Measurements from ENCODE around the gene TBC1D10A. TPM values are rescaled to one million over a fixed set of nuclear protein-coding genes. Genes with fewer than 3 reads are reported as not detected.

Gene TBC1D10A
- total RNA-seq, 2 donors from 2014 or later: 12.1 to 13.7 TPM

DNA sequence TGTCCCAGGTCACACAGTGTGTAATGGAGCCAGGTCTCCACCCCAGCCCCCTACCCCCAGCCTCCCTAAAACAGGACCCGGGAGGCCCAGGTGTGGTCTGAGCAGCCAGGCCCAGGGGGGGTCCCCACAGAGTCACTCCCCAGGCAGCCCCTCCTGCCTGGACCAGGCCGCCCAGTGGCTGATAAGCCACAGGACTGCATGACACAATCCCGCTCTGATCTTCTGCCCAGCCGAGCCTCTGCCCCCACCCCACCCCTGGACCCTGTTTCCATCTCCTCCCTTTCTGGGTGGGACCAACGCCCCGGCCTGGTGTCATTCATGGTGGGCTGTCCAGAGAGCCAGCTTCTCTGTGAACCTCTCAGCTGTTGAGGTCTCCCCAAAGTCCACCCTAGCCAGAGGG, 72.4 kb downstream of the TBC1D10A start:
- TF ChIP-seq, protein P1, sequence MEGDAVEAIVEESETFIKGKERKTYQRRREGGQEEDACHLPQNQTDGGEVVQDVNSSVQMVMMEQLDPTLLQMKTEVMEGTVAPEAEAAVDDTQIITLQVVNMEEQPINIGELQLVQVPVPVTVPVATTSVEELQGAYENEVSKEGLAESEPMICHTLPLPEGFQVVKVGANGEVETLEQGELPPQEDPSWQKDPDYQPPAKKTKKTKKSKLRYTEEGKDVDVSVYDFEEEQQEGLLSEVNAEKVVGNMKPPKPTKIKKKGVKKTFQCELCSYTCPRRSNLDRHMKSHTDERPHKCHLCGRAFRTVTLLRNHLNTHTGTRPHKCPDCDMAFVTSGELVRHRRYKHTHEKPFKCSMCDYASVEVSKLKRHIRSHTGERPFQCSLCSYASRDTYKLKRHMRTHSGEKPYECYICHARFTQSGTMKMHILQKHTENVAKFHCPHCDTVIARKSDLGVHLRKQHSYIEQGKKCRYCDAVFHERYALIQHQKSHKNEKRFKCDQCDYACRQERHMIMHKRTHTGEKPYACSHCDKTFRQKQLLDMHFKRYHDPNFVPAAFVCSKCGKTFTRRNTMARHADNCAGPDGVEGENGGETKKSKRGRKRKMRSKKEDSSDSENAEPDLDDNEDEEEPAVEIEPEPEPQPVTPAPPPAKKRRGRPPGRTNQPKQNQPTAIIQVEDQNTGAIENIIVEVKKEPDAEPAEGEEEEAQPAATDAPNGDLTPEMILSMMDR (conservative IDR thresholded peaks at IDR 0.05): no peak
- Mint-ChIP-seq H3K9me3 (no peaks in the 10 kb centered on the region), H3K27ac (no peak overlapping the region), H3K4me3 (no peak overlapping the region), H3K4me1 (peaks cover 11% of the 10 kb centered on the region), H3K36me3 (ENCODE audit: low read depth) (no peaks in the 10 kb centered on the region), H3K27me3 (ENCODE audit: insufficient read depth) (peaks cover 1% of the 10 kb centered on the region)
- no peaks in the 10 kb centered on the region for H3K27me3 ChIP-seq (ENCODE audit: control insufficient read depth, insufficient read depth, low read length, poor library complexity, severe bottlenecking)
- DNase-seq: no peak
- H3K4me1 ChIP-seq (ENCODE audit: control insufficient read depth, insufficient read depth, low read length): no peaks in the 10 kb centered on the region
- no peak overlapping the region for H3K27ac ChIP-seq (ENCODE audit: low read depth, low read length)
- H3K36me3 ChIP-seq (ENCODE audit: control insufficient read depth, insufficient read depth, low read length): no peaks in the 10 kb centered on the region
- H3K9me3 ChIP-seq (ENCODE audit: control insufficient read depth, low read length): no peaks in the 10 kb centered on the region
- no peak overlapping the region for H3K9ac ChIP-seq (ENCODE audit: extremely low read depth, low read length, poor library complexity, severe bottlenecking)
- H3K4me3 ChIP-seq (ENCODE audit: low read length): no peak overlapping the region
- 76 to 80% methylated on average over 2 to 6 of the region's 6 CpGs for WGBS, 2 experiments (ENCODE audit: insufficient coverage in 1 of 2, insufficient read length in 1 of 2)

DNA sequence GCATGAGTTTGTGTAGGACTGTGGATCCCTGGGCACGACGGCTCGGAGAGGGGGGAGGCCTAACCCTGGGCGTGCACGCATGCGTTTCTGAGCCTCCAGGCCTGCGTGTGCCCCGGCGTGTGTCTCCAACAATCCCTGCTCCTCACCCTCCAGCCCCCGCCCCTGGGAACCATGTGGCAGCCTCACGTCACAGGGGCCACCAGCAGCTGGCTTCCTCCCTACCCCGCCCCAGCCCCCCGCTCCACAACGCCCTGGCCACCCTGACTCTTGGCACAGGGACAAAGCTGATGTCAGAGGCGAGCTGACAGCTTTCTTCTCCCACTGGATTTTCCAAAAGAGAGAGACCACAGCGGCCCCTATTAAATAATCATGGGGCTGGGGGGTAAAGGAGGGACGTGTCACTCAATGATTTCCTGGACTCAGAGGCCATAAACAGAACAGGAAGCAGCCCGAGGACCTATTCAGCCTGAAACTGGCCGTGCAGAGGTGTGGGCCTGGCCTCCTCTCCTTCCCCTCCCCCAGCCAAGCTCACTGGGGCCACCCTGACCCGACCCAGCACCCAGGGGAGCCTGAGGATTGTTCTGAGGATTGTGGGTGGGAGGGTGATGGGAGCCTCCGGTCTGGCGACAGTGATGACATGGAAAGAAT, 73.4 kb downstream of the TBC1D10A start:
- Mint-ChIP-seq H3K4me3 (no peak overlapping the region), H3K4me1 (peaks cover 11% of the 10 kb centered on the region), H3K27me3 (ENCODE audit: insufficient read depth) (peaks cover 4% of the 10 kb centered on the region), H3K36me3 (ENCODE audit: low read depth) (no peaks in the 10 kb centered on the region), H3K9me3 (no peaks in the 10 kb centered on the region), H3K27ac (no peak overlapping the region)
- Histone ChIP-seq H3K9me3 (ENCODE audit: control insufficient read depth, low read length) (no peaks in the 10 kb centered on the region), H3K4me3 (ENCODE audit: low read length) (no peak overlapping the region), H3K9ac (ENCODE audit: extremely low read depth, low read length, poor library complexity, severe bottlenecking) (no peak overlapping the region), H3K36me3 (ENCODE audit: control insufficient read depth, insufficient read depth, low read length) (no peaks in the 10 kb centered on the region), H3K4me1 (ENCODE audit: control insufficient read depth, insufficient read depth, low read length) (no peaks in the 10 kb centered on the region), H3K27ac (ENCODE audit: low read depth, low read length) (peak overlapping the region; percentile 47), H3K27me3 (ENCODE audit: control insufficient read depth, insufficient read depth, low read length, poor library complexity, severe bottlenecking) (no peaks in the 10 kb centered on the region)
- TF ChIP-seq, protein P1 (conservative IDR thresholded peaks at IDR 0.05): no peak
- 78 to 83% methylated on average over 8 to 22 of the region's 22 CpGs for WGBS, 2 experiments (ENCODE audit: insufficient coverage in 1 of 2, insufficient read length in 1 of 2)
- no peak for DNase-seq

DNA sequence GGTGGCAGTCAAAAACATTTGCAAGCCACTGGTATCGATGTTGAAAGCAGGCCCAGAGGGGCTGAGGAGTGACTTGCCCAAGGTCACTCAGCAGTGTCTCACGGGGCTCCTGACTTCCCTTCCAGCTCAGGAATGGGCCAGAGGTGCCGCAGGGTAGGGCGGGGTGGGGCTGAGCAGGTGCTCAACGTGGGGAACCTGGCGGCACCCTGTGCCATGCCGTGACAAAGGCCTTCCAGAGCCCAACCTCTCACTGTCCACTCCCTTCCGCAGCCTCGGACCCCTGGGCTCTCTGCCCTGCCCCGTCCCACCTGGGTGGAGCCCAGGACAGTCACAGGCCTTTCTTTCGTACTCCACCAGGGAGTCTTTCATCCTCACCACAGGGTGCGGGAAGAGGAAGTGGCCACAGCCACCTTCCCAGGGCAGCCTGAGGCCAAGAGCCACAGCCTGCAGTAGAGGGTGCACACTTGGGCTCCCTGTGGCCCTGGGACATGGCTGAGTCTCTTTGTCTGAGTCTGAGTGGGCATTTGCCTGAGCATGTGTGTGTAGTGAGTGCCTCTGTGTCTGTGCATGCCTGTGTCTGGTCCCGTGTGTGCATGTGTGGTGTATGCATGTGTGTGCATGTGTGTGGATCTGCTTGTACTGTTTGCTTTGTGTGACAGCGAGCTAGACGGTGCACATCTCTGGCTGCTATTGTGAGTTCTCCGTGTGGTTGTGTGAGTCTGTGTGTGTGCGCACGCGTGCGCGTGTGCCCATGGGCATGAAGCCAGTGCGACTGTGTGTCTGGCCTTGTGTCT, 74.1 kb downstream of the TBC1D10A start:
- H3K27ac Mint-ChIP-seq: no peak overlapping the region
- peaks cover 7% of the 10 kb centered on the region for H3K4me1 Mint-ChIP-seq
- H3K4me3 ChIP-seq (ENCODE audit: low read length): no peak overlapping the region
- H3K27ac ChIP-seq (ENCODE audit: low read depth, low read length): no peak overlapping the region
- no peaks in the 10 kb centered on the region for H3K9me3 Mint-ChIP-seq
- no peak overlapping the region for H3K9ac ChIP-seq (ENCODE audit: extremely low read depth, low read length, poor library complexity, severe bottlenecking)
- DNase-seq: peak; percentile 66
- TF ChIP-seq, protein P1 (conservative IDR thresholded peaks at IDR 0.05): no peak
- no peak overlapping the region for H3K4me3 Mint-ChIP-seq
- no peaks in the 10 kb centered on the region for H3K36me3 ChIP-seq (ENCODE audit: control insufficient read depth, insufficient read depth, low read length)
- WGBS, 2 experiments (ENCODE audit: insufficient coverage in 1 of 2, insufficient read length in 1 of 2): 85 to 88% methylated on average over 14 to 22 of the region's 22 CpGs
- peaks cover 10% of the 10 kb centered on the region for H3K27me3 Mint-ChIP-seq (ENCODE audit: insufficient read depth)
- H3K36me3 Mint-ChIP-seq (ENCODE audit: low read depth): no peaks in the 10 kb centered on the region
- no peaks in the 10 kb centered on the region for H3K4me1 ChIP-seq (ENCODE audit: control insufficient read depth, insufficient read depth, low read length)
- H3K9me3 ChIP-seq (ENCODE audit: control insufficient read depth, low read length): no peaks in the 10 kb centered on the region
- peaks cover under 1% of the 10 kb centered on the region for H3K27me3 ChIP-seq (ENCODE audit: control insufficient read depth, insufficient read depth, low read length, poor library complexity, severe bottlenecking)
